GM13977 (cell line): ENCODE results near the gene SALL3.

ENCODE experiments used
- DNase-seq: peaks from one replicate; pipeline ENCODE4 v3.0.0; 2012; ENCODE audit warnings: low spot score
- in situ Hi-C: fragments of 300-500 bp; cut with MboI; formaldehyde crosslinking; loops from one replicate; pipeline ENCODE4 v1.12.0; 2022; ENCODE audit warnings: low sequenced_read_pairs, low pct_unique_long_range_greater_than_20kb, mixed read lengths, inconsistent platforms; ENCODE audit not compliant: unreplicated experiment
- TF ChIP-seq, protein P1 (sequence below): IDR thresholded peaks from 2 replicates; pipeline ENCODE4 v1.5.1; 2012; ENCODE audit warnings: mild to moderate bottlenecking, control low read depth; ENCODE audit not compliant: insufficient read depth; ENCODE audit errors: extremely low read depth, missing control alignments

The SALL3 gene

DNA sequence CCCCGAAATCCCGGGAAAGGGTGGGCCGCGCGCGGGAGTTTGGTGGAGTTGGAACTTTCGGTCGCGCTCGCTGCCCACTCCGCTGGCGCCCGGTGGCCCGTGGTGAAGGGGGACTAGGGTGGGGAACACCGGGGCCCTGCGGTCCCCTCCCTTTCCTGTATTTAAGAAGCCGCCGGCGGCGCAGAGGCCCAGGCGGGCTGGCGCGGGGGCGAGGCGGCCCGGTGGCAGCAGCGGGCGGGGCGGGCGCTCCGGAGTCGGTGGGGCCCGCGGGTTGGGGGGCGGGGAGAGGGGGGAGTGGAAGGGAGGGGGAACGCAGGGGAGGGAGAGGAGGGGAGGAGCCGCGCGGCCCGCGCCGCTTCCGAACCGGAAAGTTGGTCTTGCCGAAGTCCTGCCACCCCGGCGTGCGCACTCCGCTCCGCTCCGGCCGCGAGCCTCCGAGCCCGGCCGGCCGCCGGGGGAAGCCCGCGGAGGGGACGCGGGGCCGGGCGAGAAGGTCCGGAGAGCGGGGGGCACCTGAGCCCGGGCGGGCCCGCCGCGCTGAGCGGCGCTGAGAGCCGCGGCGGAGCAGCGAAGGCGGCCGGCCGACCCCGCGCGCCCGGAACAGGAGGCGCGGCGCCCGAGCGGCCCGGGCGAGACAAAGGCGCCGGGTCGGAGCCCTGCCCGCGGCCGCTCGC lies 425 bp upstream of the SALL3 start:
- in situ Hi-C loops: no loop called here
- TF ChIP-seq, protein P1, sequence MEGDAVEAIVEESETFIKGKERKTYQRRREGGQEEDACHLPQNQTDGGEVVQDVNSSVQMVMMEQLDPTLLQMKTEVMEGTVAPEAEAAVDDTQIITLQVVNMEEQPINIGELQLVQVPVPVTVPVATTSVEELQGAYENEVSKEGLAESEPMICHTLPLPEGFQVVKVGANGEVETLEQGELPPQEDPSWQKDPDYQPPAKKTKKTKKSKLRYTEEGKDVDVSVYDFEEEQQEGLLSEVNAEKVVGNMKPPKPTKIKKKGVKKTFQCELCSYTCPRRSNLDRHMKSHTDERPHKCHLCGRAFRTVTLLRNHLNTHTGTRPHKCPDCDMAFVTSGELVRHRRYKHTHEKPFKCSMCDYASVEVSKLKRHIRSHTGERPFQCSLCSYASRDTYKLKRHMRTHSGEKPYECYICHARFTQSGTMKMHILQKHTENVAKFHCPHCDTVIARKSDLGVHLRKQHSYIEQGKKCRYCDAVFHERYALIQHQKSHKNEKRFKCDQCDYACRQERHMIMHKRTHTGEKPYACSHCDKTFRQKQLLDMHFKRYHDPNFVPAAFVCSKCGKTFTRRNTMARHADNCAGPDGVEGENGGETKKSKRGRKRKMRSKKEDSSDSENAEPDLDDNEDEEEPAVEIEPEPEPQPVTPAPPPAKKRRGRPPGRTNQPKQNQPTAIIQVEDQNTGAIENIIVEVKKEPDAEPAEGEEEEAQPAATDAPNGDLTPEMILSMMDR: no peak
- no peak for DNase-seq

DNA sequence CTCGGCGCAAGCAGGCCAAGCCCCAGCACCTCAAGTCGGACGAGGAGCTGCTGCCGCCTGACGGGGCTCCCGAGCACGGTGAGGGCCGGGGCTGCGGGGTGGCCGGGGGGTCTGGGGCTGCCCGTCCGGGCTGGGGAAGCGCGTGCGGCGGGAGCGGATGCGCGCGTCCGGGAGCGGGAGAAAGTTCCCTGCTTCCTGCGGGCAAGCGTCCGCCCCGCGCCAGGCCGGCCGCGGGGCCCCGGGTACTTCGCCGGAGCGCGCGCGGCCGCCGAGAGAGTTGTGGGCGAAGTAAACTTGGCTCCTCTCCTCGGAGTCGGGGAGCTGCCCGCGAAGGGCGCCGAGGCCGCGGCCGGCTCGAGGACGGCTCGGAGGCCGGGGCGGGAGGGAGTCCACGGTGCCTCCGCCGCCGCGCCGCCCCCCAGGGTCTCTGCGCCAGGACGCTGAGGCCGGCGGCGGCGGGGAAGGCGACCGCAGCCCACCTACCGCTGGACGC lies 707 bp downstream of the SALL3 start:
- in situ Hi-C loops: no loop called here
- TF ChIP-seq, protein P1: no peak
- no peak for DNase-seq

DNA sequence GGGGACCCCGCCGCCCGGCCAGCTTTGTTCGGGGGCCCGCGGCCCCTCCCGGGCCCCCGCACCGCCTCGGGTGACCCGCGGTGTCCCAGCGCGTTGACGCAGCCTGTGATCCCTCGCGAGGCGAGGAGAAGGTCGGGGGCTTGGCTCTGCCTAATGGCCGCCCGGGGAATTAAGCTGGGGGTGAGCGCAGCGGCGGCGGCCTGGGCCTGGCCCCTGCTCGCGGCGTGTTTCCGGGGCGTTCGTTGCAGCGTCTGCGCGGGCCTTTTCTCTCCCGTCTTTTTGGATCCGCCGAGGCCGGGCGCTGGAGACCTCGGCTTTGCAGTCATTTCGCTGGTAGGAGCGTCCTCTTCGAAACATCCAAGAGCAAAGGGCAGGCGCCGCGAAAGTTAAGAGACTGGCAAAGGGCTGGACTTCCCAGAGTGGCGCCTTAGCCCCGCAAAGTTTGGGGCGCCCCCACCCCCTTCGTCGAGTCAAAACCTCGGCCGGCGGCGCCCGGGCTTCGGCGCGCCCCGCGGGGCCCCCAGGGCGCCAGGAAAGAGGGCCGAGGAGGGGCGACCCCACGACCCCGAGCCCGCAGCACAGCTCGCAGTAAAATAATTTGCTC lies 1.3 kb downstream of the SALL3 start:
- in situ Hi-C loops: no loop called here
- DNase-seq: no peak
- TF ChIP-seq, protein P1: no peak

DNA sequence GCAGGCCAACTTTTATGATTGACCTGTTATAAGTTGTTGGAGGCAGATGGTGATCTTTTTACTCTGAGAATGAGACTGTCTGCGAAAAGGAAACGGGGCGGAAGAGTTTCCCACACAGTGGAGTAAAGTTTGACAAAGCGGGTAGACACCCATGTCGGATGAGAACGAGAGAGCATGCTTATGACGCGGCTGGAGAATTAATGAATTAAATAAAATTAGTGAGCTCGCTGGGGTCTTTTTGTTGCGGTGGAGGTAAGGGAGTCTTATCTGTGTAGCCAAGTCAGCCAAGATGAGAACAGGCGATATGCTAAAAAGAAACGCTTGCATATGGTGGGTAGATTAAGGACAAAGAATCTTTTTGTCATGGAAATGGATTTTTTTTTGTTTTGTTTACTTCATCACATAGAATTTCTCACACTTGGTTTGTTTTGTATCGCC lies 1.8 kb downstream of the SALL3 start:
- TF ChIP-seq, protein P1: no peak
- DNase-seq: no peak
- in situ Hi-C loops: no loop called here

DNA sequence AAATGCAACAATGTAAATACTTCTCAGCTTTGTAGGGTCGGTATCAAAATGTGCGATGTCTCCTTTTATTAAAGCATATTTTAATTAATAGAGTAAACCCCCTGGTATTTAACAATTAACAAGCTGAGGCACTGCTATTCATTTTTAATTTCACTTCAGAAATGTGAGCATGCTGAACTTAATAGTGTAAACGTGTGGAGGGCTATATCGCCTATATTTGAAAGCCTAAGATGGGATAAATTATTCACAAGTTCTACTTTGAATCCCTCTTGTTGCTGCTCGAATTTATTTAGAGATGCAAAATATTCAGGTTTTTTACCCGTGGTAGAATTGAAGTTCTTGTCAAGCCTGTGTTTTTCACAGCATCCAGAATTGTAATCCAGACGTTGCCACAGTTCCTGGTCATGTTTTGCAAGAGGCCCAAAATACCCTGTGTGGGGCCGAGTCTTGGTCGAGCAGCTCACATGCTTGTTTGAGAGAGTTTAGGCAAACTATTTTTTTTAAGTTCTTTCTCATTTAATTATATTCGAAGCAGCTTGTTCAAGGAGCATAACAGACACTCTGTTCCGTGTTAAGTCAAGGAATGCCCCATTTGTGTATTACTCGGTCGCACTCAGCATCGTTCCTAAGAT lies 2.5 kb downstream of the SALL3 start:
- TF ChIP-seq, protein P1: no peak
- DNase-seq: no peak
- in situ Hi-C loops: no loop called here

DNA sequence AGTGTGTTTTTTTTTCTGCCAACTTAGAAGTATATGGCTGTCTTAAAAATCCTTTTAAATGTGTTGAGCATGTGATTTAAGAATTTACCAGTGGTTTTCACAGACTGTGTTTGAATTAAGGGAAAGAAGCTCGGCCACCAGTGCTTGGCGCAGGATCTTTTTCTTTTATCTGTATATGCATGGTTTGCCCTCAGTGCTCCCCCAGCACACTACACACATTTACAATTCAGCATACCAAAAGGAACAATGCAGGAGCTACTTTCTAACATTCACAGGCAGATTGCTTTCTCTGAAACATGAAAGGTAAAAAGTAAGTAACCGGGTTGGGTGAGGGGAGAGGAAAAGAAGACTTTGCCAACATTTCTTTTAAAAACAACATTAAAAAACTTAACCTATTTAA lies 3.9 kb downstream of the SALL3 start:
- TF ChIP-seq, protein P1: no peak
- in situ Hi-C loops: no loop called here
- DNase-seq: no peak
